Measurements from ENCODE around the gene ECSCR.

ECSCR gene

GRCh38 chr5:139461698-139462097 is 845 bp downstream of the ECSCR start:
- Mint-ChIP-seq H3K27me3 (ENCODE audit: low read depth) (peaks cover 1% of the 10 kb centered on the region), H3K4me3 (peak overlapping the region in 1 of 3 experiments; percentile 19), H3K9me3 (no peaks in the 10 kb centered on the region), H3K36me3 (ENCODE audit: low read depth) (no peaks in the 10 kb centered on the region), H3K4me1 (no peaks in the 10 kb centered on the region), H3K27ac (no peak overlapping the region)
- TF ChIP-seq, protein P1, sequence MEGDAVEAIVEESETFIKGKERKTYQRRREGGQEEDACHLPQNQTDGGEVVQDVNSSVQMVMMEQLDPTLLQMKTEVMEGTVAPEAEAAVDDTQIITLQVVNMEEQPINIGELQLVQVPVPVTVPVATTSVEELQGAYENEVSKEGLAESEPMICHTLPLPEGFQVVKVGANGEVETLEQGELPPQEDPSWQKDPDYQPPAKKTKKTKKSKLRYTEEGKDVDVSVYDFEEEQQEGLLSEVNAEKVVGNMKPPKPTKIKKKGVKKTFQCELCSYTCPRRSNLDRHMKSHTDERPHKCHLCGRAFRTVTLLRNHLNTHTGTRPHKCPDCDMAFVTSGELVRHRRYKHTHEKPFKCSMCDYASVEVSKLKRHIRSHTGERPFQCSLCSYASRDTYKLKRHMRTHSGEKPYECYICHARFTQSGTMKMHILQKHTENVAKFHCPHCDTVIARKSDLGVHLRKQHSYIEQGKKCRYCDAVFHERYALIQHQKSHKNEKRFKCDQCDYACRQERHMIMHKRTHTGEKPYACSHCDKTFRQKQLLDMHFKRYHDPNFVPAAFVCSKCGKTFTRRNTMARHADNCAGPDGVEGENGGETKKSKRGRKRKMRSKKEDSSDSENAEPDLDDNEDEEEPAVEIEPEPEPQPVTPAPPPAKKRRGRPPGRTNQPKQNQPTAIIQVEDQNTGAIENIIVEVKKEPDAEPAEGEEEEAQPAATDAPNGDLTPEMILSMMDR (IDR thresholded peaks at IDR 0.05; ENCODE audit: unreplicated experiment in 3 of 3), result no peak

- Mint-ChIP-seq H3K9me3 (no peaks in the 10 kb centered on the region), H3K36me3 (ENCODE audit: low read depth) (no peaks in the 10 kb centered on the region), H3K27ac (no peak overlapping the region), H3K27me3 (ENCODE audit: low read depth) (peaks cover 4% of the 10 kb centered on the region), H3K4me3 (no peak overlapping the region), H3K4me1 (no peaks in the 10 kb centered on the region)
- TF ChIP-seq, protein P1 (IDR thresholded peaks at IDR 0.05; ENCODE audit: unreplicated experiment in 3 of 3), result no peak
Observed at GRCh38 chr5:139461176-139461575, 1.4 kb downstream of the ECSCR start.

DNA sequence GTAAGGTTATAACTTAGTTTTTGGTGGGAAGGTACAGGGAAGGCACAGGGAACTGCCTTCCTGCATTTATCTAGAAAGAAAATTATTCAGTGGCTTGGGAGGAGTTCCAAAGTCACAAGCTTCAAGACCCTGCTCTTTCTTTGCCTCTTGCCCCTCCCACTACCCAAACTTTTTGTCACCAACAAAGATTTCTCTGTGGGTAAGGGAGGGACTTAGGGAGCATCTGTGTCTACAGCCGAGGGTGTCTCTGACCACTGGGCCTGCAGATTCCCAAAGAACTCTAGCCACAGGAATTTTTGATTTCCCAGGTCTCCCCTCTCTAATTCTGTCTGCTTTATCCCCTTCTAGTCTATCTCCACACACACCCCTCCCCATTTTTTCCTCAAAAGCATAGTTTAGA is 2.1 kb downstream of the ECSCR start:
- no peaks in the 10 kb centered on the region for H3K4me1 Mint-ChIP-seq
- H3K9me3 Mint-ChIP-seq, result no peaks in the 10 kb centered on the region
- no peak overlapping the region for H3K4me3 Mint-ChIP-seq
- peaks cover 4% of the 10 kb centered on the region for H3K27me3 Mint-ChIP-seq (ENCODE audit: low read depth)
- TF ChIP-seq, protein P1 (IDR thresholded peaks at IDR 0.05; ENCODE audit: unreplicated experiment in 3 of 3), result no peak
- no peak overlapping the region for H3K27ac Mint-ChIP-seq
- H3K36me3 Mint-ChIP-seq (ENCODE audit: low read depth), result no peaks in the 10 kb centered on the region

- TF ChIP-seq, protein P1 (IDR thresholded peaks at IDR 0.05; ENCODE audit: unreplicated experiment in 3 of 3), result no peak
- Mint-ChIP-seq H3K4me3 (no peak overlapping the region), H3K9me3 (no peaks in the 10 kb centered on the region), H3K27ac (no peak overlapping the region), H3K36me3 (ENCODE audit: low read depth) (no peaks in the 10 kb centered on the region), H3K27me3 (ENCODE audit: low read depth) (peaks cover 4% of the 10 kb centered on the region), H3K4me1 (no peaks in the 10 kb centered on the region)
Observed at GRCh38 chr5:139459451-139459934, 3.0 kb downstream of the ECSCR start.

DNA sequence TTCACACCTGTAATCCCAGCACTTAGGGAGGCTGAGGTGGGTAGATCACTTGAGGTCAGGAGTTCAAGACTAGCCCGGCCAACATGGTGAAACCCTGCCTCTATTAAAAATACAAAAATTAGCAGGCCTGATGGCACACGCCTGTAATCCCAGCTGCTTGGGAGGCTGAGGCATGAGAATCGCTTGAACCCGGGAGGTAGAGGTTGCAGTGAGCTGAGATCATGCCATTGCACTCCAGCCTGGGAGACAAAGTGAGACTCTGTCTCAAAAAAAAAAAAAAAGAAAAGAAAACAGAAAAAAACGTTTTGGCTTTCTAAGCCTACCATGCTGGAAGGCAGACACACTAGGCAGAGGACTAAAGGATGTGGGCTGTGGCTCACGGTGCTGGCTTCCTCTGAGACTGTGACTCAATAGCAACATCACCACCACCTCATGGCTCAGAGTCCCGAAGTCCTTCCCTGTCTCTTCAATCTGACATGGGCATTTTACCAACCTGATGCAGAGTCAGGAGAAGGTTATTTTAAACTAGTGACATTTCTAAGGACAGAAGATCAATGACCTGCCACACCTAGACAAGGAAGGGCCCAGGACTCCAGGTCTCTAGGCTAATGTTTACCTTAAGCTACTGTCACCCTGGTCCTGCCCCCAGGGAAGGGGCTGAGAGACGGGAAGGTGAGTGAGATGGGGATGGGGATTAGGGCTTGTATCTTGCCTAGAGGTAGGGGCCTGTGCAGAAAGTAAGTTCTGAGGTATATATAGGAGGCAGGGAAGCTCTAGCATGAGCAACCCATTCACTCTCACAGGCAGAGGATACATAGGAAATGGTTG is 3.7 kb downstream of the ECSCR start:
- no peaks in the 10 kb centered on the region for H3K9me3 Mint-ChIP-seq
- TF ChIP-seq, protein P1 (IDR thresholded peaks at IDR 0.05; ENCODE audit: unreplicated experiment in 3 of 3), result no peak
- no peak overlapping the region for H3K27ac Mint-ChIP-seq
- no peak overlapping the region for H3K4me3 Mint-ChIP-seq
- no peaks in the 10 kb centered on the region for H3K4me1 Mint-ChIP-seq
- H3K27me3 Mint-ChIP-seq (ENCODE audit: low read depth), result peaks cover 4% of the 10 kb centered on the region
- no peaks in the 10 kb centered on the region for H3K36me3 Mint-ChIP-seq (ENCODE audit: low read depth)

Data from nephron (organoid).